ENCODE data around the gene ZBTB20. TPM values are rescaled to one million over a fixed set of nuclear protein-coding genes. Genes with fewer than 3 reads are reported as not detected.

ZBTB20 gene
- total and polyA plus RNA-seq, 4 donors: 0.88 to 83.2 (median 20.4) TPM

DNA sequence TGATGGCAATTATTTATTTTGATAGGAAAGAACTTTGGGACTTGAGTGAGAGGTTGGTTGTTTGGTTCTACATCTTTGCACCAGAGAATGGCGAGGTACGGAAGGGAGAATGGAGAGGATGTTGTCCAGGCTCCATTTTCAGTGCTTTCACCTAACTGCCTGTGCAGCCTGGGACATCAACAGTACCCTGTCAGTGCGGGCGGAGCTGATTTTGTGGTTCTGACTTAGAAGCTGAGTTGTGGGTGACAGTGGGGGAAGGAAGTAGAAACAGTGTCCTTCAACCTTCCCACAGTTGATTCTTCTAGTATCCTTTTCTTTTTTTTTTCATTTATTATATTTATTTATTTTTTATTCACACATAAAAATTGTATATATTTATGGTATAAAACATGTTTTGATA is 757.9 kb downstream of the ZBTB20 start (continued):
- TF ChIP-seq, protein P1, sequence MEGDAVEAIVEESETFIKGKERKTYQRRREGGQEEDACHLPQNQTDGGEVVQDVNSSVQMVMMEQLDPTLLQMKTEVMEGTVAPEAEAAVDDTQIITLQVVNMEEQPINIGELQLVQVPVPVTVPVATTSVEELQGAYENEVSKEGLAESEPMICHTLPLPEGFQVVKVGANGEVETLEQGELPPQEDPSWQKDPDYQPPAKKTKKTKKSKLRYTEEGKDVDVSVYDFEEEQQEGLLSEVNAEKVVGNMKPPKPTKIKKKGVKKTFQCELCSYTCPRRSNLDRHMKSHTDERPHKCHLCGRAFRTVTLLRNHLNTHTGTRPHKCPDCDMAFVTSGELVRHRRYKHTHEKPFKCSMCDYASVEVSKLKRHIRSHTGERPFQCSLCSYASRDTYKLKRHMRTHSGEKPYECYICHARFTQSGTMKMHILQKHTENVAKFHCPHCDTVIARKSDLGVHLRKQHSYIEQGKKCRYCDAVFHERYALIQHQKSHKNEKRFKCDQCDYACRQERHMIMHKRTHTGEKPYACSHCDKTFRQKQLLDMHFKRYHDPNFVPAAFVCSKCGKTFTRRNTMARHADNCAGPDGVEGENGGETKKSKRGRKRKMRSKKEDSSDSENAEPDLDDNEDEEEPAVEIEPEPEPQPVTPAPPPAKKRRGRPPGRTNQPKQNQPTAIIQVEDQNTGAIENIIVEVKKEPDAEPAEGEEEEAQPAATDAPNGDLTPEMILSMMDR (IDR thresholded peaks at IDR 0.05; ENCODE audit: low read depth, low read length, missing input control): no peak
- TF ChIP-seq, protein P2, sequence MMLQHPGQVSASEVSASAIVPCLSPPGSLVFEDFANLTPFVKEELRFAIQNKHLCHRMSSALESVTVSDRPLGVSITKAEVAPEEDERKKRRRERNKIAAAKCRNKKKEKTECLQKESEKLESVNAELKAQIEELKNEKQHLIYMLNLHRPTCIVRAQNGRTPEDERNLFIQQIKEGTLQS (IDR thresholded peaks at IDR 0.05): no peak
- no peak for TF ChIP-seq TAF1 (conservative IDR thresholded peaks at IDR 0.05)

GRCh38 chr3:114384558-114384903 is 762.6 kb downstream of the ZBTB20 start:
- peaks cover 0 to 13% (median 7%) of the 10 kb centered on the region in 4 donors for H3K4me1 ChIP-seq (ENCODE audit: control insufficient read depth in 4 of 4, insufficient read depth in 4 of 4, low read length in 3 of 4)
- H3K27ac ChIP-seq (ENCODE audit: low read depth in 1 of 2, low read length in 2 of 2): peak overlapping the region in 1 of 2 donors; percentile 73
- H3K9me3 ChIP-seq (ENCODE audit: control insufficient read depth in 4 of 4, low read length in 3 of 4): no peaks in the 10 kb centered on the region
- 65% methylated on average over 4 of the region's 4 CpGs for WGBS
- peak overlapping the region in 1 of 3 donors; percentile 12 for H3K4me3 ChIP-seq (ENCODE audit: low read depth in 1 of 3, low read length in 3 of 3)
- no peak for DNase-seq (ENCODE audit: low spot score)
- peak overlapping the region in 1 of 2 donors; percentile 8 for H3K9ac ChIP-seq (ENCODE audit: low read depth in 1 of 2, low read length in 2 of 2)
- TF ChIP-seq FOXA2 (IDR thresholded peaks at IDR 0.05) (no peak), NR2F2 (IDR thresholded peaks at IDR 0.05) (no peak), FOXA1 (IDR thresholded peaks at IDR 0.05) (no peak)
- TF ChIP-seq, protein P1 (IDR thresholded peaks at IDR 0.05; ENCODE audit: low read depth, low read length, missing input control): no peak
- H3K27me3 ChIP-seq (ENCODE audit: control insufficient read depth in 4 of 4, insufficient read depth in 4 of 4, low read length in 3 of 4): no peaks in the 10 kb centered on the region
- peaks cover 3 to 32% (median 21%) of the 10 kb centered on the region in 4 donors for H3K36me3 ChIP-seq (ENCODE audit: control insufficient read depth in 4 of 4, insufficient read depth in 3 of 4, low read depth in 1 of 4, low read length in 3 of 4)

DNA sequence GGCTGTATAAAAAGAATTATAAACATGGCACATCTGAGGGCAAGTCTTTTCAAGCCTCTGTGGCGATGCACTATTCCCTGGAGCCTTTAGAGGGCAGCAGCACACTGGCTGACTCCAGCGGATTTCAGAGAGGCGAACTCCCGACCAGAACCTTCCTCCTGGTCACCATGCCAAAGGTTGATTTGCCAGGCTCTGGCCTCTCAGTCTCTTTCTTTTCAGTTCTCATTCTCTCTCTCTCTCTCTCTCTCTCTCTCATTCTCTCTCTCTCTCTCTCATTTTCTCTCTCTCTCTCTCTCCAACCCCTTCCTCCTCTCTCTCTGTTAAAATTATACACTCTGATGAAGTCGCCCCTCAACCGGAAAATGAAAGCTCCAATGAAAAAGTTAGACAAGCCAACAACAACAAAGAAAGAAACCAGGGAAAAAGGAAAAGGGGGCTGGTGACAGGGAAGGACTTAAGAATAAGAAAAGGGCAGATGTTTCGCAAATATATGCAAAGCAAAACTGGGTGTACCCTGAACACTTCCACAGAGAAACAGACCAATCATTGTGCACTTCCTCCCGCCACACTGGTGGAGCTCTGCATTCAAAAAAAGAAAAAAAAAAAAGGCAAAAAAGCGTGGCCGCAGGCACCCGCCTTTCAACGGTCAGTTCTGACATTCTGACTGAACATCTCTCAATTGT is 763.1 kb downstream of the ZBTB20 start:
- peaks cover 3 to 30% (median 22%) of the 10 kb centered on the region in 4 donors for H3K36me3 ChIP-seq (ENCODE audit: control insufficient read depth in 4 of 4, insufficient read depth in 3 of 4, low read depth in 1 of 4, low read length in 3 of 4)
- peak overlapping the region; percentile 62 to 73 for H3K27ac ChIP-seq (ENCODE audit: low read depth in 1 of 2, low read length in 2 of 2)
- peak overlapping the region in 2 of 3 donors; percentile 10 to 33 for H3K4me3 ChIP-seq (ENCODE audit: low read depth in 1 of 3, low read length in 3 of 3)
- peak overlapping the region; percentile 8 to 70 for H3K9ac ChIP-seq (ENCODE audit: low read depth in 1 of 2, low read length in 2 of 2)
- H3K9me3 ChIP-seq (ENCODE audit: control insufficient read depth in 4 of 4, low read length in 3 of 4): no peaks in the 10 kb centered on the region
- no peaks in the 10 kb centered on the region for H3K27me3 ChIP-seq (ENCODE audit: control insufficient read depth in 4 of 4, insufficient read depth in 4 of 4, low read length in 3 of 4)
- DNase-seq (ENCODE audit: low spot score): peak; percentile 67
- peaks cover 0 to 13% (median 7%) of the 10 kb centered on the region in 4 donors for H3K4me1 ChIP-seq (ENCODE audit: control insufficient read depth in 4 of 4, insufficient read depth in 4 of 4, low read length in 3 of 4)
- 27% methylated on average over 12 of the region's 12 CpGs for WGBS
- no peak for TF ChIP-seq HNF4G (IDR thresholded peaks at IDR 0.05)
- peak; percentile 61 for TF ChIP-seq YY1 (IDR thresholded peaks at IDR 0.05)
- TF ChIP-seq RXRA (IDR thresholded peaks at IDR 0.05): peak; percentile 58 to 65
- TF ChIP-seq, protein P1 (IDR thresholded peaks at IDR 0.05; ENCODE audit: low read depth, low read length, missing input control): peak; percentile 98
- TF ChIP-seq NR2F2 (IDR thresholded peaks at IDR 0.05): no peak
- peak; percentile 97 to 99 for TF ChIP-seq RAD21 (IDR thresholded peaks at IDR 0.05)
- peak; percentile 46 to 51 for TF ChIP-seq HNF4A (conservative IDR thresholded peaks at IDR 0.05)

Data from liver (tissue), 9 donors.